CD4-positive, alpha-beta T cell treated with Interleukin-6 for 4 hours (primary cell): ENCODE measurements around the gene OR7A10.

Experiments used
- DNase-seq: peaks from one replicate; pipeline ENCODE4 v3.0.0-alpha.2; 2020; ENCODE audit warnings: mixed read lengths

The OR7A10 gene

GRCh38 chr19:14848822-14849221 is at the start of gene OR7A10:
Gene OR7A10, minus strand, starts transcription at chr19:14848922. Its CDS starts 7,045 bp downstream, at chr19:14841877.
- DNase-seq = no peak

- no peak for DNase-seq
Measured at GRCh38 chr19:14890643-14891379, 42.1 kb upstream of the OR7A10 start.

- DNase-seq = no peak
Measured at GRCh38 chr19:14889994-14890642, 41.4 kb upstream of the OR7A10 start.

GRCh38 chr19:14886032-14886431 is 37.3 kb upstream of the OR7A10 start, which contains the start of gene OR7A17:
Gene OR7A17, minus strand, starts transcription at chr19:14886132. Its CDS starts 4,777 bp downstream, at chr19:14881355.
- DNase-seq = no peak

- no peak for DNase-seq
Measured at GRCh38 chr19:14871619-14872230, 23.0 kb upstream of the OR7A10 start.

- DNase-seq = no peak
Measured at GRCh38 chr19:14868497-14868896, 19.8 kb upstream of the OR7A10 start.

GRCh38 chr19:14843578-14843977 is 5.1 kb downstream of the OR7A10 start:
- no peak for DNase-seq

GRCh38 chr19:14843169-14843568 is 5.6 kb downstream of the OR7A10 start:
- DNase-seq = no peak

- DNase-seq = no peak
Measured at GRCh38 chr19:14840206-14840605, 8.5 kb downstream of the OR7A10 start.

GRCh38 chr19:14837391-14837790 is 11.3 kb downstream of the OR7A10 start:
- DNase-seq = no peak

GRCh38 chr19:14835011-14835410 is 13.7 kb downstream of the OR7A10 start, which contains the start of the genes OR7A5 and OR7C1:
Gene OR7A5, minus strand, starts transcription at chr19:14835185. Its CDS starts 6,944 bp downstream, at chr19:14828241.
Gene OR7C1, minus strand, starts transcription at chr19:14835185. Its CDS starts 35,049 bp downstream, at chr19:14800136.
- no peak for DNase-seq

- no peak for DNase-seq
Measured at GRCh38 chr19:14830702-14831101, 18.0 kb downstream of the OR7A10 start.

GRCh38 chr19:14826006-14826405 is 22.7 kb downstream of the OR7A10 start:
- no peak for DNase-seq

- no peak for DNase-seq
Measured at GRCh38 chr19:14821937-14822336, 26.8 kb downstream of the OR7A10 start.

- DNase-seq = no peak
Measured at GRCh38 chr19:14818588-14818987, 30.1 kb downstream of the OR7A10 start.

- DNase-seq = no peak
Measured at GRCh38 chr19:14817052-14817451, 31.7 kb downstream of the OR7A10 start.

- DNase-seq = no peak
Measured at GRCh38 chr19:14814982-14815652, 33.6 kb downstream of the OR7A10 start.

- DNase-seq = no peak
Measured at GRCh38 chr19:14809272-14810057, 39.3 kb downstream of the OR7A10 start.

- DNase-seq = no peak
Measured at GRCh38 chr19:14804765-14805164, 44.0 kb downstream of the OR7A10 start.

GRCh38 chr19:14798760-14799159 is 50.0 kb downstream of the OR7A10 start:
- no peak for DNase-seq

GRCh38 chr19:14796021-14796420 is 52.7 kb downstream of the OR7A10 start:
- DNase-seq = no peak

- DNase-seq = no peak
Measured at GRCh38 chr19:14795078-14795721, 53.5 kb downstream of the OR7A10 start.
